Sigmoid colon (tissue), 3 donors: ENCODE measurements around the gene SPATA20.

ENCODE experiments used
- POLR2A ChIP-seq, 2 donors: fragments of 450-650 bp; IDR thresholded peaks; one replicate each; pipeline ENCODE4 v1.6.1; 2016; ENCODE audit warnings: antibody characterized with exemption in 2 of 2, mild to moderate bottlenecking in 2 of 2, moderate library complexity in 2 of 2
- TF ChIP-seq, protein P1 (sequence below), 4 experiments: fragments of 450-650 bp in 3 of 4; fragments of 200-600 bp in 1 of 4; IDR thresholded peaks; one replicate each; pipeline ENCODE4 v1.5.1; 2016 to 2019; ENCODE audit warnings: antibody characterized with exemption in 4 of 4, mild to moderate bottlenecking in 3 of 4, moderate library complexity in 2 of 4

DNA sequence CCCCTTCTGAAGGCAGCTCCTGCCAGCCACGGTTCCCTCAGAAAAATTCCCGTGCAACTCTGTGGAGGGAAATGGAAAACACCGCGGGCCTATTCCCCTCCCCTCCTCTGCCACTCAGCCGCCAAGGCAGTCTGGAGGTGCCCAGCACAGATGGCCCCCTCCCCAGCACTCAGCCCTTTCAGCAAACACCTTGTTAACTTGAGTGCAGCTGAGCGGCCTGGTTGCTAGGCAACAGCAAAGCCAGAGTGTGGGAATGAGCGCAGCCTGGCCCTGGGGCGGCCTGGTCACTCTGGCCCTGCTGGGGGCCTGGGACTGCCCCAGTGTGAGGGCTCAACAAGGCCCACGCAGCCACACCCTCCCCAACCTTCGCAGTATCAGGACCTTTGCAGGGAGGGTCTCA lies 46.3 kb downstream of the SPATA20 start:
- TF ChIP-seq POLR2A (IDR thresholded peaks at IDR 0.05): no peak
- TF ChIP-seq, protein P1, sequence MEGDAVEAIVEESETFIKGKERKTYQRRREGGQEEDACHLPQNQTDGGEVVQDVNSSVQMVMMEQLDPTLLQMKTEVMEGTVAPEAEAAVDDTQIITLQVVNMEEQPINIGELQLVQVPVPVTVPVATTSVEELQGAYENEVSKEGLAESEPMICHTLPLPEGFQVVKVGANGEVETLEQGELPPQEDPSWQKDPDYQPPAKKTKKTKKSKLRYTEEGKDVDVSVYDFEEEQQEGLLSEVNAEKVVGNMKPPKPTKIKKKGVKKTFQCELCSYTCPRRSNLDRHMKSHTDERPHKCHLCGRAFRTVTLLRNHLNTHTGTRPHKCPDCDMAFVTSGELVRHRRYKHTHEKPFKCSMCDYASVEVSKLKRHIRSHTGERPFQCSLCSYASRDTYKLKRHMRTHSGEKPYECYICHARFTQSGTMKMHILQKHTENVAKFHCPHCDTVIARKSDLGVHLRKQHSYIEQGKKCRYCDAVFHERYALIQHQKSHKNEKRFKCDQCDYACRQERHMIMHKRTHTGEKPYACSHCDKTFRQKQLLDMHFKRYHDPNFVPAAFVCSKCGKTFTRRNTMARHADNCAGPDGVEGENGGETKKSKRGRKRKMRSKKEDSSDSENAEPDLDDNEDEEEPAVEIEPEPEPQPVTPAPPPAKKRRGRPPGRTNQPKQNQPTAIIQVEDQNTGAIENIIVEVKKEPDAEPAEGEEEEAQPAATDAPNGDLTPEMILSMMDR (IDR thresholded peaks at IDR 0.05): no peak
